ENCODE measurements around the gene ITGAE.
A peak's percentile ranks its signal among the peaks of the same experiment; 100 is the strongest.
"Not testable (repeated sequence)": the region's sequence is repeated elsewhere in the genome, so short reads cannot be mapped to it uniquely, and the experiment has no call there.

Gene ITGAE

DNA sequence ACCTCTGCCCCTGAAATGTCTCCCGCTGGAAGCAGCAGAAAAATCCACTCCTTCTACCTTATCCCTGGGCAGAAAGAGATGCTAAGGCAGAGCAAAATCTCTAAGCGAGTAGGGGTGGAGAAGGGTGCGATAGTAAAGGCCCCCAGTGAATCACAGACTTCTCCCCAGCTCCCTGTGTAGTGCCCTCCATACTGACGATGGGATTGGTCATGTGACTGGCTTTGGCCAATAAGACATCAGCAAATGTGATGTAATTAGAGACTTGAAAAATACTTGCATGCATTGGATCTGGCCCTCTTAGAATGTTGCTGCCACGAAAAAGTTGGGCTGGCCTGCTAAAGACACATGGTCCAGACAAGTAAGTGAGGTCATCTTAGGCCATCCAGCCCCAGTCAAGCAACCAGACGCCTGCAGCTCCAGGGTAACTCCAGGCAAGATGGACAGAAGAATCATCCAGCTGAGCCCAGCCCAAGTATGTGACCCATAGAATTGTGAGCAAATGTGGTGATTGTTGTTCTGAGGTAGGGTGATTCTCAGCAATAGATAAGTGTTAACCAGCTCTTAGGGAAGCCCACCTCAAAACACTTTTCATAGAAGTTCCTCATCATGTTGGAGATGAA, 41.3 kb downstream of the ITGAE start:
- DNase-seq, result no peak

DNA sequence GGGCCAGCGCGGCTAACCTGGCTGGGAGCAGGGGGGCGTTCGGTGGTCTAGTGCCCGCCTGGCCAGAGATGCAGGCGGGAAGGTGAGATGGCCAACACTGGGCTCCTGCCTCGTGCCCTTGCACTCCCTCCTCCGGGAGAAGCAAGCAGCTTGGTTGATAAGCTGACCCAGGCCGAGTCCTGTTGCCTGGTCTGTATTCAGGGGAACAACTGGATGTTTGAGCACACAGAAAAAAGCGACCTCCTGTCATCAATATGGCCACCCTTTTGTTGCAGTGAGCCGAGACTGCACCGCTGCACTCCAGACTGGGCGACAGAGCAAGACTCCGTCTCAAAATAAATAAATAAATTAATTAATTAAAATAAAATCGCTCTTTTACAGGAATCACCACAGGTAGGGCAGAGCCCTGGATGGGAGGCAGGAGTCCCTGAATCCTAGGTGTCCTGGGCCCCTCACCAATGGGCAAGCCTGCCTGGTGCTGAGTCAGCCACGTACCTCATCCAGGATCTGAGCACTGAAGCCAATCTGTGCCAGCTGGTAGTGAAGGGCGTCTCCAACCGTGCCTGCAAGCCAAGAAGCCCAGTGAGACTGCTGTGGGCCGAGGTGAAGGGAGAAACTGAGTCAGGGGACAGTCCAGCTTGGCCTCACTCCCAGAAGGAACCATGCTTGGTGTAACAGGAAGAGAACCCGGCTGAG, 45.5 kb downstream of the ITGAE start:
- DNase-seq, result no peak

DNA sequence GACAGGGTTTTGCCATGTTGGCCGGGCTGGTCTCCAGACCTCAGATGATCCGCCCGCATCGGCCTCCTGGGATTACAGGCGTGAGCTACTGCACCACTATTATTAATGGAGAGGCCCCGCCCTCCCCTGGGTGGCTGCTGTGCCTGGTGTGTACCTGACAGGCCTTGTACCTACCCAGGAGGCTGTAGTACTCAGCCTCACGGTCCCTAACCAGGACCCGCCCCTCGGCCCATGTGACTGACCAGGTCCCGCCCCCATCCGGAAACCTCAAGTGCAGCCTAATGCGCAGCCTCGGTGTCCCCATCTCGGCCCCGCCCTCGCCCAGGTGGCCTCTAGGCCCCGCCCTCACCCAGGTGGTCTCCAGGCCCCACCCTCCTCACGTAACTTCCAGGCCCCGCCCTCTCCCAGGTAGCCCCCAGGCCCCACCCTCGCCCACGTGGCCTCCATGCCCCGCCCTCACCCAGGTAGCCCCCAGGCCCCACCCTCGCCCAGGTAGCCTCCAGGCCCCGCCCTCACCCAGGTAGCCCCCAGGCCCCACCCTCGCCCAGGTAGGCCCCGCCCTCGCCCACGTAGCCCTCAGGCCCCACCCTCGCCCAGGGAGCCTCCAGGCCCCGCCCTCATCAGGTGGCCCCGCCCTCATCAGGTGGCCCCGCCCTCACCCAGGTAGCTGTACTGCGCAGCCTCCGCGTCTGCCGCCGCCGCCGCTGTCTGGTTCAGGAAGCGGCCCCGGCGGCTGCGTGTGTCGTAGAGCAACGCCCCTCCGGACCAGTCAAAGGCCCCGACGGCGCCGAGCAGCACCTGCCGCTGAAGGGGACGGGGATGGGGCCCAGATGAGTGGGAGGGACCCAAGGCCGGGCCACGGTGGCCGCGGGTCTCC, 46.3 kb downstream of the ITGAE start:
- no peak for DNase-seq

DNA sequence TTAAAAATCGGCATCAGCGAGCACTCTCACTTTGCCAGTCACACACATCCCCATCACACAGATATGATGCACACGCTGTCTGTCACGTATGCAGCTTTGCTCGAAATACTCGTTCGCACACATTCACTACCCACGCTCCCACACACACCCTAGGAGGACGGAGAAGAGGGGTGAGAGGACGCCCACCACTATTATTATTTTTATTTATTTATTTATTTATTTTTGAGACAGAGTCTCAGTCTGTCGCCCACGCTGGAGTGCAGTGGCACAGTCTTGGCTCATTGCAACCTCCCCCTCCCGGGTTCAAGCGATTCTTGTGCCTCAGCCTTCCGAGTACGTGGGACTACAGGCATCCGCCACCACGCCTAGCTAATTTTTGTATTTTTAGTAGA, 46.9 kb downstream of the ITGAE start:
- no peak for DNase-seq

DNA sequence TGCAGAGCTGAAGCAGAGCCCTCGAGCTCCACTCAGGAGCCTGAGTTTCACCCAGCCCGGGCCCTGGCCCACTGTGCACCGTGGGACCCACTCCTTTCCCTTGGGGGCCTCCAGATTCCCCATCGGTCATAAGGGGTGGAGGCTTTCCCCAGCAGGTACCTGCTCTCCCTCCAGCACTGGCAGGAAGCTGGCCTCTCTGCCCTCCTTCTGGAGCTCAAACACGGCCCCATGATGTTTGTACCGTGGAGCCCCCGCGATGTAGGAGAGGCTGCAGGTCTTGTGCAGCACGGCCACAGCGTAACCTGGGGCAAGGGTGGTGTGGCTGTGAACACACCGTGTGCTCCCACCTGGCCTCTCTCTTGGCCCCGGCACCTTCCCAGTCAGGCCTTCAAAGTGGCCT, 47.4 kb downstream of the ITGAE start:
- DNase-seq, result no peak

DNA sequence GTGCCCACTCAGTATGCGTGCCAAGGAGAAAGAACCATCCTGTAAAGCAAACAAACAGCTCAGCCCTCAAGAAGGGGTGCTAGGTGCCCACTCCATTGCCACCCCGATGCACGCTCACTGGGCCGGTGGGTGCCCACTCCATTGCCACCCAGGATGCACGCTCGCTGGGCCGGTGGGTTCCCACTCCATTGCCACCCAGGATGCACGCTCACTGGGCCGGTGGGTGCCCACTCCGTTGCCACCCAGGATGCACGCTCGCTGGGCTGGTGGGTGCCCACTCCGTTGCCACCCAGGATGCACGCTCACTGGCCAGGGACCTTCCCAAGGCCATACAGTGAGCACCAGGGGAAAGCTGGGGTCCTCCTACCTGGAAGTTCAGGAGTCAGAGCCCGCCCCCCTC, 49.2 kb downstream of the ITGAE start:
- DNase-seq, result no peak

DNA sequence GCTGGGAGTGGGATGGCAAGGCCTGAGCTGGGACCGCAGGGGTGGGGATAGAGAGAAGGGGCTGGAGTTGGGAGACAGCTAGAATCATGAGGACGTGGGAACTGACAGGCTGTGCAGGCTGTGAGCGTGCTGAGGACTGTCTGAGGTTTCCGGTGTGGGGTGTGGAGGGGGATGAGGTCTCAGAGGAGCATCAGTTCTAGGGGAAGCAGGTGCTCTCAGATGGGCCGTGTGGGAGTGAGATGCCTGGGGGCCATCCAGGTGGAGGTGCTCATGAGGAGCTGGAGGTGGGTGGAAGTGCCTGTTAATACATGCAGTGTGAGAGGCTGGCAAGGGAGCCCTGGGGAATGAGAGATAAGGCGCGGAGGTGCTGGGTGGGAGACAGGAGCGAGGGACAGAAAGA, 50.1 kb downstream of the ITGAE start:
- no peak for DNase-seq

DNA sequence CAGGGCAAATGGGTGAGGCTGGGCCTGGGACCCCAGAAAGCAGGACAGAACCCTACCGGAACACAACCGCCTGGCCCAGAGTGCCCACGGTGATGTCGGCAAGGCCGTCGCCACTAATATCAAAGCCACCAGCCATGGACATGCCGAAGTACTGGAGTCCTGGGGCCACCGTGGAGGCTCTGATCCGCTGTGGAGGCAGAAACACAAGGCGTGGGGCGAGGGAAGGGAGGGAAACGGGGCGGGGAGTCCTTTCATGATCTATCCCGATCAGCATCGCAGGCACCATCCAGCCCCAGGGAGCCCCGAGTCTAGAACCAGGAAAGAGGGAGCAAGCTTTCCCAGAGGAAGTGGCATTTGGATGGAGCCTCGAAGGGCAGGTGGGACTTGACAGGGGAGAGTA, 50.7 kb downstream of the ITGAE start:
- DNase-seq, result no peak

DNA sequence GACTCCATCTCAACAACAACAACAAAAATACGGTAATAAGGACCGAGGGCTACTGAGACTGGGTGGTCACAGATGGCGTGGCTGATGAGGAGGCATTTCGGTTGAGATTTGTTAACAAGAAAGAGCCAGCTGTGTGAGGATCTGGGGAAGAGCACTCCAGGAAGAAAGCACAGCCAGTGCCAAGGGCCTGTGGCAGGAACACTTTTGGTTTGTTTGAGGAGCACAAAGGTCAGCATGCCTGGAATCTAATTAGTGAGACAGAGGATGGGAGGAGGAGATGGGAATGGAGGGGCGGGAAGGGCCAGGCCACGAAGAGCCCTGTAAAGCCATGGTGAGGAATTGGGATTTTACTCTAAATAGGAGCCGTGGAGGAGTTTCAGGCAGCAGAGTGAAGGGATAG, 52.4 kb downstream of the ITGAE start:
- DNase-seq, result no peak

DNA sequence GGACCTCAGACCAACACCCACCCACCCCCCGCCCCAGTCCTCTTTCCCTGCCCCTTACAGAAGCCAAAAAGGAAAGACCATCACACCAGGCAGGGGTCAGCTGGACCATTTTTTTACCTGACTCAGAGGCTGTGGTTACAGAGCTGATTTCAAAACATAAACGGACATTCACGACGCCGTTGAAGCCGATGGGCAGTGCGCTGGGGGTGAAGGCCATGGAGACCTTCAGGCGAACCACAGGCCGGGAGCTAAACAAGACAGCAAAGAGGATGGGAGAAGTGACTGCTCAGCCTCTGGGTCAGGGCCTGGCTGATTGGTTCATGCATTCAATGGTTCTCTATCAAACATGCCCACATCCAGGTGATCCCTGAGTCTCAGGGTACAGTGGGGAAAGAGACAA, 53.2 kb downstream of the ITGAE start:
- no peak for DNase-seq

DNA sequence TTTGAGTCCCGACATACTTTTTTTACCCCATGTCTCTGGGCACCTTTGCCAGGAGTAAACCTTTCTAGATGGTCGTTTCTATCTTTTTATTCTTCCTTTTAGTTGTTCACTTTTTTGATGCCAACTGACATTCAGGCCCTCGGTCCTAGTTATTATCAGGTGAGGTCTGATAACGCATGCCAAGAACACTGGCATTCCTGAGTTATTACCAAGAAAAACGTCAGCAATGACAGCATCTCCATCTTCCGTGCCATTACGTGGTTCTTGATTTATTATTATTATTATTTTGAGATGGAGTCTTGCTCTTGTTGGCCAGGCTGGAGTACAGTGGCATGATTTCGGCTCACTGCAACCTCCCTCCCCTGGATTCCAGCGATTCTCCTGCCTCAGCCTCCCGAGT, 55.9 kb downstream of the ITGAE start:
- DNase-seq, result no peak

DNA sequence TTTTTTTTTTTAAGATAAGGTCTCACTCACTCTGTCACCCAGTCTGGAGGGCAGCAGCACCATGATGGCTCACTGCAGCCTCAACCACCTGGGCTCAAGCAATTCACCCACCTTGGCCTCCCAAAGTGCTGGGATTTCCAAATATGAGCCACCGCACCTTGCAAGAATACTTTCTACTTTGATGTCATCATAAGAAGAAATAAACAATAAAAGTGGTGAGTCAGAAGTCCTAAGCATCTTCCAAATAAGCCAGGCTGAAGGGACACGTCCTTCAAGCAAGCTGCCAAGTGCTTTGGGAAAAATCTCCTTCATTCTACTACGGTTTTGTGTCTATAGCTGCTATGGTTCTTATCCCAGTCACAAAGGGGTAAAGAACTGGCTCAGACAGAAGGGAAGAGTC, 57.0 kb downstream of the ITGAE start:
- no peak for DNase-seq

DNA sequence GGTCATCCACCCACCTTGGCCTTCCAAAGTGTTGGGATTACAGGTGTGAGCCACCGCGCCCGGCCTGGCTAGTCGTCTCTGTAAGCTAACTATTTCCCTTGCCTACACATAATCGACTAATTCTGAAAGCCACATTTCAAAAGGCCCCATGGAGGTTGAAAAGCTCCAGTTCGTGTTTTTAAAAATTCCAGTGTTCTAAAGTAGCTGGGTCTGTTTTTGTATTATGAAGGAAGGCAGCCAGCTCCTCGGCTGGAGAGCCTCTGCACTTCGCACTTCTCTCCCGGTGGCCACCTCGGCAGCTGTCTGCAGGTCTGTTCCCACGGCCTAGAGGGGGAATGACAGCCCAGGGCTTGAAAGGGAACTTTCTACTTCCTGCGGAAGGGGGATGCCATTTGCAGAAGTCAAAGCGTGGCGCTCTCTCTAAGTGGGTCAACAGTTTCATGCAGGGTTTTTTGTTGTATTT, 60.3 kb downstream of the ITGAE start:
- no peak for DNase-seq

DNA sequence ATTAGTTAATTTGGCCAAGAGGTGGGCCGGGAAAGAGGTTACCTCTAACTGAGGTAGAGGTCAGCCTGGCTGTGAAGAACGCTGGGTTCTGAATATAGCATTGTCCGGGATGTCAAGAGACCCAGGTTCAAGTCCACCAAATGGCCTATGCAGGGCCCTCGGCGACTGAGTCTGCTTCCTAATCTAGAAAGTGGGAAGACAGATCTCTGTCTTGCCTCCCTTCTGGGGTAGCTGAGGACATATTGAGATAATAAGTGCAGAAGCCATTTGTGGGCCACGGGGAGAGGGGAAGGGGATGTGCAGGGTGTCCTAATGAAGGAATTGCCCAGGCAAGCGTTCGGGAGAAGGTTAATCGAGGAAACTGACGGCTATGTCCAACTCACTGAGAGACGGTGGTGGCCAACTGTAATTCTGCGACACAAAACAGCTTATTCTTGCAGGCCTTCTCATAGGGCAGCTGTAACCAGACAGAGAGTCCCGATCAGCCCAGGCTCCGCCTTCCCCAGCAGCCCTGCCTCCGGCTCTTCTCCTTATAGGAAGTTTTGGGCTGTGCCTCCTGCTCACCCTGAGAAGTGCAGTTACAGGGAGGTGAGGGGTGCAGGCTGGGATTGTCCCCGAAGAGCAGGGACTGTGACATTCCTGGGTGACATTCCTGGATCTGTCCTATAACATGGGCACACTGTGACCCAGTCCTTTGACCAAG, 61.4 kb downstream of the ITGAE start:
- DNase-seq, result no peak

DNA sequence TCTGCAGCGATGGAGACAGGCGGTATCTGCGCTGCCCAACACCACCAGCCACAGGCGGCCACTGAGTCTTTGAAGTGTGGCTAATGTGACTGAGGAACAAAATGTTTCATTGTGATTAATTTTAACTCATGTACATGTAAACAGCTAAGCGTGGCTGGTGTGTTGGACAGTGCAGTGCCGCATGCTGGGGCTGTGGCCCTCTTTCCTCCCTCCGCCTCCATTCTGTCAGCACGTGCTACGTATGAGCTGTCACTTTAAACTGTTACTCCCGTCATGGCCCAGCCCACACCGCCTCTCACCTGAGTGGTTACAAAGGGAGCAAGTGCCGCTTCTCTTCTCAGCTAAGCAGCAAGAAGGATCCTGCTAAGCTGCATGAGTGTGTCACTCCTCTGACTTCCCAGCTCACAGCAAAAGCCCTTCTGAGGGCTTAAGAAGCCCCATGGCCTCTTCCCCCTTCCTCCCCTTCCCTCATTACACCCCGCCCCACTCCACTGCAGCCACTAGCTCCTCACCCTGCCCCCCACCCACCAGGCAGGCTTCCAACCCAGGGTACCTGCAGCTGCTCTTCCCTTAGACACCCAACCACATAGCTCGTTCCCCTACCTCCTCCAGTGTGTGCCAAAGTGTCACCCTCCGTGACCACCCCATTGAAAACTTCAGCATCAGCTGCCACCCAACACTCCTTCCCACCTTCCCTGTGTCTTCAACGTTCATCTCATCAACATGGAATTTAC, 62.3 kb downstream of the ITGAE start:
- no peak for DNase-seq

DNA sequence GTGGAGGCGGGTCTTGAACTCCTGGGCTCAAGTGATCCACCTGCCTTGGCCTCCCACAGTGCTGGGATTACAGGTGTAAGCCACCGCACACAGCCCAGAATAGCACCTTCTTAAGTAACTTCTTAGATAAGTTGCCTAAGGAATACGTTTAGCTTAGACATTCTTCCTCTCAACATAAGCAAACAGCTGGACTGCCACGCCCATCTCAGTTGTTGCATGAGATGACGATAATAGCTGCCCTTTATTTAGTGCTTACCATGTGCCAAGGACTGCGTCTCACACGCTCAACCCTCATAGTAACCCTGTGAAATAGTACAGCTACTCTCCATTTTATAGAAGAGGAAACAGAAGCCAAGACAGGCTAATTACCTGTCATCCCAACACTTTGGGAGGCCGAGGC, 65.5 kb downstream of the ITGAE start:
- no peak for DNase-seq

DNA sequence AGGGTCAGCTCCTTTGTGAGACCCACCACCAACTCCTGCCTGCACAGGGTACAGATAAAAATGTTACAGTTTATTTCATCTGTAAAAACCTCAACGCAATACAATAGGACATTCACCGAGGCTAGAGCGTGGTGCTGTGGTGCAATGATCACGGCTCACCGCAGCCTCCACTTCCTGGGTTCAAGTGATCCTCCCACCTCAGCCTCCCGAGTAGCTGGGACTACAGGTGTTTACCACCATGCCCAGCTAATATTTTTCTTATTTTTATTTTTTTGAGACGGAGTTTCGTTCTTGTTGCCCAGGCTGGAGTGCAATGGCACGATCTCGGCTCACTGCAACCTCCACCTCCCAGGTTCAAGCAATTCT, 66.1 kb downstream of the ITGAE start:
- DNase-seq, result not testable (repeated sequence)

DNA sequence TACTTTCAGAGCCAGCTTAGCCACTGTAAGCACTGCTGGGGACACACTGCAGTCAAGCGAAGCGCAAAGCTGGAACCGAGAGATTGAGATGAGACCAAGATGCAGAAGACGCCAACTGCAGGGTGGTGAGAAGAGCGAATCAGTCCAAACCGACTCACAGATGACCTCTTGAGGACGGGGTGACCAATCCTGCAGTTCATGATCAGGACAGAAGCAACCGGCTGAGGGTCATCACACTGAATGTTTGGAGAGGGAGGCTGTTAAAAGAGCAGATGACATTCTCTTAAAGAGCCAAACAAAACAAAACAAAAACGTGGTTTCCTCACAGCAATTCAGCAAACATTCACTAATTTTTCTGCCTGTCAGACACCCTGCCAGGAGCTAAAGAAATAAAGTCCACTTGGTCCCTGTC, 68.8 kb downstream of the ITGAE start:
- no peak for DNase-seq

DNA sequence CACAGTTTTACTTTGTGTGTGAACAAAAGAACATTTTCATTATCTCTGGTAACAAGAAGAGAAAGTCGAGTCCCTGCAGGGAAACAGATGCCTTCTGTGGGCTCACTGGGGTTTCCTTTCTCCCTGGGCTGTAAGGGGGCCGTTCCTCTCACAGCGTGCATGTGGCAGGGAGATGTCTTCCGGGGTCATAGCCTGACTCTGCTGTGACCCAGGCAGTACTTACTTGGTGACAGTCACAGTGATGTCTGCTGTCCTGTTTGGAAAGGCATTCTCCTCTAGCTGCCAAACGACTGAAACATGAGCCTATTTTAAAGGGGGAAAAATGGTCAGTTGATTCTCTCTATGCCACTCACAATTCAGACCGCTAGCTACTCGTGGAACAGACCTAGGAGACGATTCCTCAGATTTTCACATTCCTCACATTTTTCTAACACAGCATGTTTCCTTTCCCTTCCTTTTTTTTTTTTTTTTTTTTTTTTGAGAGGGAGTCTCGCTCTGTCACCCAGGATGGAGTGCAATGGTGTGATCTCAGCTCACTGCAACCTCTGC, 70.0 kb downstream of the ITGAE start:
- peak; percentile 67 for DNase-seq

DNA sequence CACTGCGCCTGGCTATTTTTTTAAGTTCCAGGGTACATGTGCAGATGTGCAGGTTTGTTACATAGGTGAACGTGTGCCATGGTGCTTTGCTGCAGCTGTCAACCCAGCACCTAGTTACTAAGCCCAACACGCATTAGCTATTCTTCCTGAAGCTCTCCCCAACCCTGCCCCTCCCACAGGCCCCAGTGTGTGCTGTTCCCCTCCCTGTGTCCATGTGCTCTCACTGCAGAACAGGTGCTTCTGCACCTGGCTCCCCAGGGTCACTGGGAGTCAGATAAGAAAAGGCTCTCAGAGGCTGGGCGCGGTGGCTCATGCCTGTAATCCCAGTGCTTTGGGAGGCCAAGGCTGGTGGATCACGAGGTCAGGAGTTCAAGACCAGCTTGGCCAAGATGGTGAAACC, 71.1 kb downstream of the ITGAE start:
- no peak for DNase-seq

DNA sequence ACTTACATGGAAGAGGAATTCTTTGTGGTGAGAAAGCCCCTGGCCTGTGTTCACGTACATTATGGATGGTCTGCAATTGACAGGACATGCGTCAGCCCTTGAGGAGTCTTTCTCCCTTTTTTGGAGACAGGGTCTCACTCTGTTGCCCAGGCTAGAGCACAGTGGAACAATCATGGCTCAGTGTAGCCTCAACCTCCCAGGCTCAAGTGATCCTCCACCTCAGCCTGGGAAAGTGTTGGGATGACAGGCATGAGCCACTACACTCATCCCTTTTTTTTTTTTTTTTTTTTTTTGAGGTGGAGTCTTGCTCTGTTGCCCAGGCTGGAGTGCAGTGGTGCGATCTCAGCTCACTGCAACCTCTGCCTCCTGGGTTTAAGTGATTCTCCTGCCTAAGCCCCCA, 72.9 kb downstream of the ITGAE start:
- DNase-seq, result not testable (repeated sequence)

DNA sequence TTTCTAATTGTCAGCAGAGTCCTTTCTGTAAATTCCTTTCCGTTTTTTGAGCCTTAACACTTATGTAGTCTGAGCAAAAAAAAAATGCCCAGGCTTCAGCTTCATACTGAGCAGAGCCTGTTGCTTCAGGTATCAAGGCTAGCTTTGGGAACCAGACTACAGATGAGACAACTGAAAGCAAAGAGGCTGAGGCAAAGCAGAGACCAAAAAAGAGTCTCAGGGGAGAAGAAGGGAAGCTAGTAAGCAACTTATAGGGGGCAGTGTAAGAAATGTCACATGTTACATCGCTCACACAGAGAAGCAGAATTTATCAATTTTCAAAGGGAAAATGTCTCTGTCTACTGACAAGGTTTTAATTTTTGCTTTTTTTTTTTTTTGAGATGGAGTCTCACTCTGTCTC, 73.9 kb downstream of the ITGAE start:
- no peak for DNase-seq
